COLO829 (cell line): ENCODE results near the gene HOOK2.
A peak's percentile ranks its signal among the peaks of the same experiment; 100 is the strongest.
"Not testable (repeated sequence)": the region's sequence is repeated elsewhere in the genome, so short reads cannot be mapped to it uniquely, and the experiment has no call there.

Source experiments
- DNase-seq: peaks from one replicate; pipeline ENCODE4 v3.0.0; 2012; ENCODE audit warnings: low spot score

The HOOK2 gene

GRCh38 chr19:12752056-12752781, 23.1 kb downstream of the HOOK2 start:
- DNase-seq = no peak

GRCh38 chr19:12751635-12752034, 23.7 kb downstream of the HOOK2 start, which contains the start of gene BEST2:
Gene BEST2, plus strand, starts transcription at chr19:12751791. Its CDS starts 802 bp downstream, at chr19:12752593.
- no peak for DNase-seq

GRCh38 chr19:12750851-12751250, 24.5 kb downstream of the HOOK2 start:
- no peak for DNase-seq

- no peak for DNase-seq
These were observed 25.3 kb downstream of the HOOK2 start for GRCh38 chr19:12749938-12750521.

- no peak for DNase-seq
These were observed 26.9 kb downstream of the HOOK2 start for GRCh38 chr19:12748489-12748888.

- DNase-seq = no peak
These were observed 30.0 kb downstream of the HOOK2 start for GRCh38 chr19:12745166-12745897.

GRCh38 chr19:12737835-12738351, 37.5 kb downstream of the HOOK2 start:
- DNase-seq = no peak

- peak; percentile 99 for DNase-seq
These were observed 38.1 kb downstream of the HOOK2 start, which contains the start of gene GET3 for GRCh38 chr19:12736995-12737834. Gene GET3, plus strand, starts transcription at chr19:12737497. Its CDS starts 9 bp downstream, at chr19:12737506.

- DNase-seq = no peak
These were observed 41.8 kb downstream of the HOOK2 start for GRCh38 chr19:12733369-12734214.

GRCh38 chr19:12731337-12731736, 44.0 kb downstream of the HOOK2 start:
- DNase-seq = no peak

- DNase-seq = no peak
These were observed 45.3 kb downstream of the HOOK2 start for GRCh38 chr19:12730064-12730463.

GRCh38 chr19:12727745-12728433, 47.5 kb downstream of the HOOK2 start:
- no peak for DNase-seq

GRCh38 chr19:12726988-12727316, 48.4 kb downstream of the HOOK2 start:
- DNase-seq = no peak

- DNase-seq = not testable (repeated sequence)
These were observed 49.7 kb downstream of the HOOK2 start for GRCh38 chr19:12725612-12726011.

GRCh38 chr19:12723641-12724426, 51.5 kb downstream of the HOOK2 start, which contains the start of gene TNPO2:
Gene TNPO2, minus strand, starts transcription at chr19:12723932. Its CDS starts 2,955 bp downstream, at chr19:12720977.
- DNase-seq = peak; percentile 60

- no peak for DNase-seq
These were observed 52.0 kb downstream of the HOOK2 start for GRCh38 chr19:12723381-12723640.

GRCh38 chr19:12722566-12723380, 52.6 kb downstream of the HOOK2 start:
- peak; percentile 97 for DNase-seq

- no peak for DNase-seq
These were observed 53.4 kb downstream of the HOOK2 start for GRCh38 chr19:12721656-12722565.
